SK-N-SH treated with all-trans-retinoic acid at 6 μM for 48 hours (cell line): ENCODE results near the gene PARVB.

ENCODE experiments used
- ATAC-seq: fragments of 200-7000 bp; cut with Tn5 transposase; 3 replicates; pipeline ENCODE4 v1.9.1; 2020; ENCODE audit warnings: mild to moderate bottlenecking, moderate library complexity
- ARNTL ChIP-seq: fragments of 450-650 bp; formaldehyde crosslinking; IDR thresholded peaks from 2 replicates; pipeline ENCODE4 v1.5.0; 2020; ENCODE audit warnings: low read depth, mild to moderate bottlenecking, moderate library complexity, borderline replicate concordance
- BACH2 ChIP-seq: fragments of 250-450 bp; sonication (Bioruptor Pico); IDR thresholded peaks from 2 replicates; pipeline ENCODE4 v1.9.0; 2021; ENCODE audit warnings: mild to moderate bottlenecking, borderline replicate concordance
- CREB5 ChIP-seq: fragments of 250-450 bp; sonication (Bioruptor Pico); IDR thresholded peaks from 2 replicates; pipeline ENCODE4 v1.5.1; 2020; ENCODE audit warnings: low read depth, mild to moderate bottlenecking, moderate library complexity
- CSDC2 ChIP-seq: fragments of 250-450 bp; sonication (Bioruptor Pico); IDR thresholded peaks from 2 replicates; pipeline ENCODE4 v1.5.0; 2020; ENCODE audit warnings: mild to moderate bottlenecking, moderate library complexity
- ESRRG ChIP-seq: fragments of 250-450 bp; sonication (Bioruptor Pico); IDR thresholded peaks from 2 replicates; pipeline ENCODE4 v1.6.1; 2021; ENCODE audit warnings: mild to moderate bottlenecking
- GLIS3 ChIP-seq: fragments of 250-450 bp; sonication (Bioruptor Pico); IDR thresholded peaks from 2 replicates; pipeline ENCODE4 v1.5.0; 2020; ENCODE audit warnings: mild to moderate bottlenecking, moderate library complexity
- ISL1 ChIP-seq: fragments of 250-450 bp; sonication (Bioruptor Pico); IDR thresholded peaks from 2 replicates; pipeline ENCODE4 v2.1.2; 2022; ENCODE audit warnings: mild to moderate bottlenecking, moderate library complexity
- OSR1 ChIP-seq: fragments of 250-450 bp; sonication (Bioruptor Pico); IDR thresholded peaks from 2 replicates; pipeline ENCODE4 v1.8.0; 2022; ENCODE audit warnings: moderate library complexity, mild to moderate bottlenecking, inconsistent platforms
- PATZ1 ChIP-seq: fragments of 250-450 bp; sonication (Bioruptor Pico); IDR thresholded peaks from 2 replicates; pipeline ENCODE4 v1.8.0; 2020; ENCODE audit warnings: mild to moderate bottlenecking, moderate library complexity, borderline replicate concordance
- PPARA ChIP-seq: fragments of 250-450 bp; sonication (Bioruptor Pico); IDR thresholded peaks from 2 replicates; pipeline ENCODE4 v1.5.0; 2020; ENCODE audit warnings: mild to moderate bottlenecking, borderline replicate concordance
- RARB ChIP-seq: fragments of 250-450 bp; sonication (Bioruptor Pico); IDR thresholded peaks from 2 replicates; pipeline ENCODE4 v1.8.0; 2021; ENCODE audit warnings: mild to moderate bottlenecking, moderate library complexity
- SNAI2 ChIP-seq: fragments of 250-450 bp; sonication (Bioruptor Pico); IDR thresholded peaks from 2 replicates; pipeline ENCODE4 v1.5.0; 2020; ENCODE audit warnings: mild to moderate bottlenecking, moderate library complexity
- TCF4 ChIP-seq: fragments of 250-450 bp; sonication (Bioruptor Pico); IDR thresholded peaks from 2 replicates; pipeline ENCODE4 v1.8.0; 2021; ENCODE audit warnings: mild to moderate bottlenecking, moderate library complexity, borderline replicate concordance
- TOX ChIP-seq: fragments of 250-450 bp; sonication (Bioruptor Pico); IDR thresholded peaks from 2 replicates; pipeline ENCODE4 v1.8.0; 2021; ENCODE audit warnings: mild to moderate bottlenecking, moderate library complexity, borderline replicate concordance
- ZC3H10 ChIP-seq: fragments of 250-450 bp; sonication (Bioruptor Pico); IDR thresholded peaks from 2 replicates; pipeline ENCODE4 v1.5.1; 2021; ENCODE audit warnings: mild to moderate bottlenecking, moderate library complexity
- ZFP3 ChIP-seq: fragments of 250-450 bp; sonication (Bioruptor Pico); IDR thresholded peaks from 2 replicates; pipeline ENCODE4 v1.5.0; 2020; ENCODE audit warnings: mild to moderate bottlenecking, moderate library complexity
- ZFP30 ChIP-seq: fragments of 450-650 bp; formaldehyde crosslinking; IDR thresholded peaks from 2 replicates; pipeline ENCODE4 v1.5.0; 2022; ENCODE audit warnings: mild to moderate bottlenecking, moderate library complexity
- ZNF565 ChIP-seq: fragments of 450-650 bp; formaldehyde crosslinking; conservative IDR thresholded peaks from 2 replicates; pipeline ENCODE4 v1.5.0; 2020; ENCODE audit warnings: low read depth, mild to moderate bottlenecking, moderate library complexity
- ZNF70 ChIP-seq: fragments of 450-650 bp; formaldehyde crosslinking; IDR thresholded peaks from 2 replicates; pipeline ENCODE4 v1.5.0; 2020; ENCODE audit warnings: mild to moderate bottlenecking, moderate library complexity
- ZNF8 ChIP-seq: fragments of 450-650 bp; formaldehyde crosslinking; IDR thresholded peaks from 2 replicates; pipeline ENCODE4 v1.5.0; 2020; ENCODE audit warnings: mild to moderate bottlenecking, moderate library complexity
- TF ChIP-seq, protein P1 (sequence below): fragments of 250-450 bp; sonication (Bioruptor Pico); IDR thresholded peaks from 2 replicates; pipeline ENCODE4 v1.8.0; 2021; ENCODE audit warnings: low read depth, mild to moderate bottlenecking, moderate library complexity, borderline replicate concordance
- TF ChIP-seq, protein P2 (sequence below): fragments of 250-450 bp; sonication (Bioruptor Pico); IDR thresholded peaks from 2 replicates; pipeline ENCODE4 v1.5.1; 2021; ENCODE audit warnings: mild to moderate bottlenecking, moderate library complexity
- TF ChIP-seq, protein P3 (sequence below): fragments of 250-450 bp; sonication (Bioruptor Pico); IDR thresholded peaks from 2 replicates; pipeline ENCODE4 v1.5.0; 2020; ENCODE audit warnings: mild to moderate bottlenecking, moderate library complexity

The PARVB gene

DNA sequence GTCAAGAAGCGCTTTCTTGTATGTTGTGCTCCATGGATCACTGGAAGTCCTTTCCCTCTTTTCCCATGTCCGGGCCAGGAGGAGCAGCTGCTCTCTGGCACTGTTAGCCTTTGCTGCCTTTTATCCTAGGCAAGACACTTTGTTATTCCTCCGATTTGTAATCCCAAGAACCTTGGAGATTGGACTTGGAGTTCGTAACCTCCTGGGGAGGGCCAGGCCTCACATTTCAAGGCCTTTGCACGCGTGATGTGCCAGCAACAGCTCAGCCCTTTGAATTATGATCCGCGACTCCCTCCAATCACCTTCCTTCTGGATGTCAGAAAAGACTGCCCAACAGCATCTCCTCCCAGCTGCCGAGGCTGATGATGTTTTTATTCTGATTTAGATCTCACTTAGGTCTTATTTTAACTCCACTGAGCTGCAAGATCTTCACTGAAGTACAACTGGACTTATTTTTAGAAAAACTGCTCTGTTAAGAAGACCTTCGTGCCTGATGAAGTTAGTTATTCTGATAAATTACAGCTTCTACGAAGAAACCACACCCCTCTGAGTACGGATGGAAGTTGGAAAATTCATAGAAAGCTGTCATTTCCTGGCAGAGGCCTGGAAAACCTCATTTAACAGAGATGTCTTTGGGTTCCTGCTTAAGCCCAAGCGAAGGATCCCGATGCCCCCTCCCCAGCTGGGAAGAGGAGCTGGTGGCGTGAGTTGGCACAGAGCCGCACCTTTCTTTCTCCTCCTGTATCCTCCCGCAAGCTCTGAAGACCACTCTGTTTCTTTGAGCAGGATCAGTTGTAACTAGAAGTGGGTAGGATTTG lies 62.4 kb downstream of the PARVB start:
- no peak for ATAC-seq
- no peak for TF ChIP-seq PATZ1 (CRISPR knock-in tag)
- TF ChIP-seq ZFP30 (CRISPR knock-in tag), result no peak
- TF ChIP-seq ISL1 (CRISPR knock-in tag), result no peak
- TF ChIP-seq PPARA (CRISPR knock-in tag), result no peak
- no peak for TF ChIP-seq ZC3H10
- TF ChIP-seq ZNF8 (CRISPR knock-in tag), result no peak
- TF ChIP-seq, protein P1, sequence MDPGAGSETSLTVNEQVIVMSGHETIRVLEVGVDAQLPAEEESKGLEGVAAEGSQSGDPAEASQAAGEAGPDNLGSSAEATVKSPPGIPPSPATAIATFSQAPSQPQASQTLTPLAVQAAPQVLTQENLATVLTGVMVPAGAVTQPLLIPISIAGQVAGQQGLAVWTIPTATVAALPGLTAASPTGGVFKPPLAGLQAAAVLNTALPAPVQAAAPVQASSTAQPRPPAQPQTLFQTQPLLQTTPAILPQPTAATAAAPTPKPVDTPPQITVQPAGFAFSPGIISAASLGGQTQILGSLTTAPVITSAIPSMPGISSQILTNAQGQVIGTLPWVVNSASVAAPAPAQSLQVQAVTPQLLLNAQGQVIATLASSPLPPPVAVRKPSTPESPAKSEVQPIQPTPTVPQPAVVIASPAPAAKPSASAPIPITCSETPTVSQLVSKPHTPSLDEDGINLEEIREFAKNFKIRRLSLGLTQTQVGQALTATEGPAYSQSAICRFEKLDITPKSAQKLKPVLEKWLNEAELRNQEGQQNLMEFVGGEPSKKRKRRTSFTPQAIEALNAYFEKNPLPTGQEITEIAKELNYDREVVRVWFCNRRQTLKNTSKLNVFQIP (CRISPR knock-in tag), result no peak
- TF ChIP-seq CSDC2 (CRISPR knock-in tag), result no peak
- no peak for TF ChIP-seq RARB

DNA sequence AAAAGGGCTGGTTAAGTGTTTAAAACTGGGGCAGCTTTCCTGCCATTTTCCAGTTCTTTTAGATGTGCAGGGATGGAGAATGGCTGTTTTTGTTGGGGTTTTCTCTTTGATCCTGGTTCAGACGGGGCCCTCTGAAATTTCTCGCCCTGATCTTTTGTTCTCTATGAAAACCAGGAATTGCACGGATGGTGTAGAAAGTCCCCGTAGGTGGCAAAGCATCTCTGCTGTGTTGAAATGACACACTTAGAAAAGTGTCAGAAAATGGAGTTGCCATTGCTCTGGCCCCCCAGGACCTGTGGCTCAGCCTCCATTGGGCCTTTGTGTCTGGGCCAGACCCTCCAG lies 63.0 kb downstream of the PARVB start:
- TF ChIP-seq ARNTL (CRISPR knock-in tag), result no peak
- TF ChIP-seq ESRRG (CRISPR knock-in tag), result no peak
- no peak for TF ChIP-seq BACH2 (CRISPR knock-in tag)
- no peak for TF ChIP-seq ZNF565
- no peak for TF ChIP-seq TOX (CRISPR knock-in tag)
- TF ChIP-seq TCF4 (CRISPR knock-in tag), result no peak
- TF ChIP-seq ZC3H10, result no peak
- TF ChIP-seq, protein P2, sequence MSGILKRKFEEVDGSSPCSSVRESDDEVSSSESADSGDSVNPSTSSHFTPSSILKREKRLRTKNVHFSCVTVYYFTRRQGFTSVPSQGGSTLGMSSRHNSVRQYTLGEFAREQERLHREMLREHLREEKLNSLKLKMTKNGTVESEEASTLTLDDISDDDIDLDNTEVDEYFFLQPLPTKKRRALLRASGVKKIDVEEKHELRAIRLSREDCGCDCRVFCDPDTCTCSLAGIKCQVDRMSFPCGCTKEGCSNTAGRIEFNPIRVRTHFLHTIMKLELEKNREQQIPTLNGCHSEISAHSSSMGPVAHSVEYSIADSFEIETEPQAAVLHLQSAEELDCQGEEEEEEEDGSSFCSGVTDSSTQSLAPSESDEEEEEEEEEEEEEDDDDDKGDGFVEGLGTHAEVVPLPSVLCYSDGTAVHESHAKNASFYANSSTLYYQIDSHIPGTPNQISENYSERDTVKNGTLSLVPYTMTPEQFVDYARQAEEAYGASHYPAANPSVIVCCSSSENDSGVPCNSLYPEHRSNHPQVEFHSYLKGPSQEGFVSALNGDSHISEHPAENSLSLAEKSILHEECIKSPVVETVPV (CRISPR knock-in tag), result no peak
- TF ChIP-seq PPARA (CRISPR knock-in tag), result no peak
- no peak for TF ChIP-seq ZFP30 (CRISPR knock-in tag)
- TF ChIP-seq PATZ1 (CRISPR knock-in tag), result no peak
- no peak for TF ChIP-seq CREB5
- no peak for TF ChIP-seq OSR1 (CRISPR knock-in tag)
- no peak for TF ChIP-seq ISL1 (CRISPR knock-in tag)
- TF ChIP-seq, protein P3, sequence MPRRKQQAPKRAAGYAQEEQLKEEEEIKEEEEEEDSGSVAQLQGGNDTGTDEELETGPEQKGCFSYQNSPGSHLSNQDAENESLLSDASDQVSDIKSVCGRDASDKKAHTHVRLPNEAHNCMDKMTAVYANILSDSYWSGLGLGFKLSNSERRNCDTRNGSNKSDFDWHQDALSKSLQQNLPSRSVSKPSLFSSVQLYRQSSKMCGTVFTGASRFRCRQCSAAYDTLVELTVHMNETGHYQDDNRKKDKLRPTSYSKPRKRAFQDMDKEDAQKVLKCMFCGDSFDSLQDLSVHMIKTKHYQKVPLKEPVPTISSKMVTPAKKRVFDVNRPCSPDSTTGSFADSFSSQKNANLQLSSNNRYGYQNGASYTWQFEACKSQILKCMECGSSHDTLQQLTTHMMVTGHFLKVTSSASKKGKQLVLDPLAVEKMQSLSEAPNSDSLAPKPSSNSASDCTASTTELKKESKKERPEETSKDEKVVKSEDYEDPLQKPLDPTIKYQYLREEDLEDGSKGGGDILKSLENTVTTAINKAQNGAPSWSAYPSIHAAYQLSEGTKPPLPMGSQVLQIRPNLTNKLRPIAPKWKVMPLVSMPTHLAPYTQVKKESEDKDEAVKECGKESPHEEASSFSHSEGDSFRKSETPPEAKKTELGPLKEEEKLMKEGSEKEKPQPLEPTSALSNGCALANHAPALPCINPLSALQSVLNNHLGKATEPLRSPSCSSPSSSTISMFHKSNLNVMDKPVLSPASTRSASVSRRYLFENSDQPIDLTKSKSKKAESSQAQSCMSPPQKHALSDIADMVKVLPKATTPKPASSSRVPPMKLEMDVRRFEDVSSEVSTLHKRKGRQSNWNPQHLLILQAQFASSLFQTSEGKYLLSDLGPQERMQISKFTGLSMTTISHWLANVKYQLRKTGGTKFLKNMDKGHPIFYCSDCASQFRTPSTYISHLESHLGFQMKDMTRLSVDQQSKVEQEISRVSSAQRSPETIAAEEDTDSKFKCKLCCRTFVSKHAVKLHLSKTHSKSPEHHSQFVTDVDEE (CRISPR knock-in tag), result no peak
- TF ChIP-seq GLIS3 (CRISPR knock-in tag), result no peak
- TF ChIP-seq ZNF70 (CRISPR knock-in tag), result no peak
- TF ChIP-seq SNAI2, result no peak
- TF ChIP-seq ZFP3, result no peak
- no peak for ATAC-seq
